Bone marrow (tissue), 2 donors: ENCODE data around the gene LIPH.
A peak's percentile ranks its signal among the peaks of the same experiment; 100 is the strongest.

Source experiments
- DNase-seq, 2 donors: peaks; one replicate each; lab custom pipeline; 2025; lab: John Stamatoyannopoulos, UW

Gene LIPH

DNA sequence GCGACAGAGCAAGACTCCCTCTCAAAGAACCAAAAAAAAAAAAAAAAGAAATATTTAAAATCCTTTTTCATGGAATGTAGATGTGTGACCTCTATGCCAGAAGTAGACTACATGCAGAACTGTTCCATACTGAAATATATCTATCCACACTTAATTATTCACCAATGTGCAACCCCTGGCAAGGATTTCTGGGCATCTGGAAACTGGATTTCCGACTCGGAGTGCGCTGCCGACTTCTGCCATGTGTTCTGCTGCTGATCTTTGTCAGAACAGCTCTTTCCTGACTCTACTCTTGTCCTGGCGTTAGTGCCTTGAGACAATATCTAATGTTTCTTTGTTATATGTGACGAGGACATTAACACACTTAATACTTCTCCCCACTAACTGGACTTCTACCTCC is 11.7 kb downstream of the LIPH start:
- DNase-seq = no peak

DNA sequence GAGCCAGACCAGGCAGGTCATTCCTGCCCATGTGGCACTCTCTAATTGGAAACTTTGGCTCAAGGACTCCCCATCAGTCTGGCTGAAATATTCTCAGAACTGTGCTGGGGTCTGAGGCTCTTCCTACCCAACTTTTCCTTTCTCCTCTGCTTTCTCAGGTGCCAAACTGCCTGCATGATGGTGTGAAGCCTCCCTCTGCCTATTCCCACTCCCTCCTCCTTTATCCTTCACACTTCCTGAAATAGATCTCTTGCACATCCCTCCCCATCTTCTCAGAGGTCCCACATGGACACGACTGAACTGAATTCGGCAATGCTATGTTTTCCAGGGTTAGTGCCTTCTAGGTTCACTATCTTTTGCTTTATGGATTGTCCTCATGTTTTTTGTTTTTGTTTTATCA is 12.5 kb downstream of the LIPH start:
- DNase-seq = no peak

- peak; percentile 4 to 89 for DNase-seq
Observed at GRCh38 chr3:185537369-185537970, 14.9 kb downstream of the LIPH start.

GRCh38 chr3:185534511-185534910 is 17.9 kb downstream of the LIPH start:
- no peak for DNase-seq

DNA sequence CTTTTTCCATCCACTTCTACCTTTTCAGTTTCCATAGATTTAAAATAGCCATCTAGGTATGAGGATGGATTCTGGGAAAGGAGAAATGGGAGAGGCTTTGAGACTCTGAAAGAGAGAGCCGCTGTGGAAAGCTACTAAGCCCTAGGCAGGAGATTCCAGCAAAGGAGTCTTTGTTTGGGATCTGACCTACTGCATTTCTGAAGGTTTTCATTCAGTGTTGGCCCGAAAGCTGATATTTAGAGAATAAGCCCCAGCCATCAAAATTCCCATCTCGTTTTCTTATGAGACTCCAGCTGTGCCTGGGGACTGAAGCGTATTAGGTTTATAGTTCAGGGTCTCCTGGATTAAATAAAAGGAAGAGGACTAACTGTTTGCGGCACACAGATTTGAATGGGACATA is 19.5 kb downstream of the LIPH start:
- DNase-seq = no peak

GRCh38 chr3:185530856-185531255 is 21.5 kb downstream of the LIPH start:
- no peak for DNase-seq

GRCh38 chr3:185528532-185528931 is 23.9 kb downstream of the LIPH start:
- DNase-seq = no peak

GRCh38 chr3:185527364-185527763 is 25.0 kb downstream of the LIPH start:
- no peak for DNase-seq

- no peak for DNase-seq
Observed at GRCh38 chr3:185526349-185526951, 25.9 kb downstream of the LIPH start.

DNA sequence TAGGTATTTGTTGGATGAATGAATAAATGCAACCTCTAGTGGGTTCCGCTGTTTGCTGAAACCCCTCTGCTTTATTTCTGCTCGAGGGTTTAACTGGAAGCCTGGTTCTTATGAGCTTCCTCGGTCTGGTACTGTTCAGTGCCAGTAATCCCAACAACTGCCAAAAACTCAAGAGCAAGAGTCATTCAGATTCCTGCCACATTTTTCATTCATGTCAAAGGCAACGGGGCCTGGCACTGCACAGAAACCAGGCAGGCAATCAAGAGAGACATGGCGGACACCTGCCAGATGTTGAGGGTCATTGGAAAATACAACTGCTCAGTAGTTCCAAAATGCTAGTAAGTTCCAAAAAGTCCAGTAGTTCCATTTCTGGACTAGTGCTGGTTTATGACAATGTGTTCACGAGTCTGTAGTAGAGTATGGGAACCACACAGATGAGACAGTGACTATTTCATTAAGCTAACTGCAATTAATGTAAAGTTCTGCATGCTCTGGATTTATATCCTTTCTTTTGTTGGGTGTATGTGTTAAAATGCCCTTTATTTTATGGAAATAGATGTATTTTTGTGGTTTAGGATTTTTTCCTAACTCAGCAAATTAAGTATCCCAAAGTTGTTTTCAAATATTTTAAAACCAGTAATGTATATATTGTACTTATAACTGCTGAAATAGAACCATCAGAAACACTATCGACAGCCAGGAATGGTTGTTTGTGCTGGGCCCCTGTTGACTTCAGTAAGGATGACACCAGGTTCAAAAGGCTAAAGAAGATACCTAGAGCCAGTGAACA is 30.8 kb downstream of the LIPH start:
- DNase-seq = no peak

- no peak for DNase-seq
Observed at GRCh38 chr3:185519021-185519420, 33.4 kb downstream of the LIPH start.

GRCh38 chr3:185517387-185518130 is 34.8 kb downstream of the LIPH start:
- no peak for DNase-seq

DNA sequence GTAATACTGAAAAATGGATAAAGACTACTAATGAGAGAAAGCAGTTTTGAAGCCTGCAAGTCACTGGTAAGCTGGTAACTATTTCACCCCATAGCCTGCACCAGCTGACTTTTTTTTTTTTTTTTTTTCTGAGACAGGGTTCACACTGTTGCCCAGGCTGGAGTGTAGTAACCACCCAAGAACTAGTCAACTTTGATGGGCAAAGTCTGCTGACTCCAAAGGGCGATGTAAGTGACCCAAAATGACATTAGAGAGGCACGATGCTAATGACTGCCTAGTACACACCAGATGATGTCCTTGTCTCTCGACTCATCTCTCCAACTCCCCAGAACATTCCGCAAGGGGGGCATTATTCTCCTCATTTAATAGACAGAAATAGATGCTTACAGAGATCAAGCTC is 40.7 kb downstream of the LIPH start:
- DNase-seq = no peak

GRCh38 chr3:185508335-185508991 is 43.9 kb downstream of the LIPH start:
- DNase-seq = no peak

DNA sequence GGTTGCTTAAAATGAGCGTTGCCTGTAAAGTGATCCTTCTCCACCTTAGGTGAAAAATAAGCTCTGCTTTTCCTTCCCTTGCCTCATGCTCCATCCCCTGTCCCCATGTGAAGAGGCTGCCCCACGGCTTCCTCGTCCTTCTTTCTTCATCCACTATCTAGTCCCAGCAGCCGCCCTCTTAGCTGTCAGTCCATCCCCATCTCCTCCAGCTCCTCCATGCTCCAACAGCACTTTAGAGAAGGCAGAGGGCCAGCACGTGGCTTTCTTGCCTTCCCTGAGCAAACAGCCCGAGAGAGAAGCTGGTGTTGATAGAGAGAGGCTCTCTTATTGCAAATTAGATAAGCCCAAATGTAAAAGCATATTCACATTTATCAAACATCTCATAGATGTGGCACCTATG is 44.5 kb downstream of the LIPH start:
- no peak for DNase-seq

DNA sequence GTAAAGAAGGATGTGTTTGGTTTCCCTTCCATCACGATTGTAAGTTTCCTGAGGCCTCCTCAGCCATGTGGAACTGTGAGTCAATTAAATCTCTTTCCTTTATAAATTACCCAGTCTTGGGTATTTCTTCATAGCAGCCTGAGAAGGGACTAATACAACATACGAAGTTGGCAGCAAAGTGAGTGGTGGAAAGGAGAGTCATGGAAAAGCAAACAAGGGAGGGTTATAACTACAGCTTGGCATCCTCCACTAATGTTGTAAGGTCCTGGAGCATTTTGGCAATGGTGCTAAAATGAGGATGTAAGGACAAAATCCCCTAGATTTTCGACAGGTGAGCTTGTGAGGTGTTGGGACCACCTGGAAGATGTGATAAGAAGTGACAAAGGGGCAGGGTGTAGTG is 47.8 kb downstream of the LIPH start:
- no peak for DNase-seq

GRCh38 chr3:185503521-185503920 is 48.9 kb downstream of the LIPH start:
- no peak for DNase-seq

DNA sequence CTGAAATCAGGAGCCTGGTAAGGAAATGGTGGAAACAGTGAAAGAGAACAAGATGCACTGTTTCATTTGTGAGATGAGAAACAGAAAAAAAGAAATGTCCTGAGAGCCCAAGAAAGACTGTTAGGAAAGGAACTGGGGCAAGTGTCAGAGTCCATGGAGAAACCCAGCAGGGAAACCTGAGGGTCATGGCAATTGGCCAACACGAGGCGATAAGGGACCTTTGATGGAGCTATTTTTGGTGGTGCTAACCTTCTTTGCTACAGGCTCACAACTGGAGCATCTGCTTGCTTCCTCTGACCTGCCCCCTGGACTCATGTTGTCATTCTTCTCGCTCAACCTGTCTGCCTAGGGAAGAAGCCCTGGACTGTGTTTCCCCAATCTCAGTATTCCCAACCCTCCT is 49.4 kb downstream of the LIPH start:
- no peak for DNase-seq

GRCh38 chr3:185498503-185499396 is 53.6 kb downstream of the LIPH start, which contains the start of gene TMEM41A:
Gene TMEM41A, minus strand, starts transcription at chr3:185499035. Its CDS starts 74 bp downstream, at chr3:185498961.
- peak; percentile 82 to 85 for DNase-seq

DNA sequence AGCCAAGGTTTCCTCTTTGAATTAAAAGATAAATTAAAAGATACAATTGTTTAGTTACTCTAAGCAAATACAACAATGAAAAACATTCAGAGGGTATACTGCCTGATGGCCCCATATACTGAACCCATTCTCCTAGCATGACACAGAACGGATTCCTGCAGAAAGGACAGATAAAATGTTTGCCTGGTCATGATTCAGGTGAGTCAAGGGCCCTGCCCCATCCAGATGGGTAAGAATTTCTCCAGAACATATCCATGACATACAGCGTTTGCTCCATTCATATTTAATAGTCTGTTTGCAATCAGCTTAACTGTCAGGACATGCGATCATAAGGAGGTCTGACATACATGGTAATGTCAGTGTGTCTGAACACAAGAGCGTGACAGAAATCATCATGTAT is 62.1 kb downstream of the LIPH start:
- no peak for DNase-seq

DNA sequence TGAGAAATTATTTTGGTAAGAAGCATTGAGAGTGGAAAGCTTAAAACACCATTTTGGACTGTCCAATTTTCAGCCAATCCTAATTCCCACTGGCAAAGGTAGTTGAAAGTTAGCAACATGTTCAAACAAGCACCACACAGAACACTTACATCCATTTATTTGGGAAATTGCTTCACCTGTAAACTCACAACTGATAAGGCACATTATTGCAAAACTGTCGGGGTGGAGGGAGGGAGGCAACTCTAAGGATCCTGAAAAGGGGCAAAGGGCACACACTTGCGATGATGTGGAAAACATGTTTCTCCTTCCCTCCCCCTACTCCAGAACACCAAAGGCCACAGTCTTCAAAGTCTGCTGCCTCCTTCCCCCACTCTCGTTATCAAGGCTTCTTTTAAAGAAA is 62.9 kb downstream of the LIPH start:
- DNase-seq = no peak
